ENCODE data around the gene SH3BP4.

SH3BP4 gene

GRCh38 chr2:234985608-234986245, 33.9 kb downstream of the SH3BP4 start:
- DNase-seq (ENCODE audit: low read depth), result no peak

GRCh38 chr2:234986390-234986789, 34.6 kb downstream of the SH3BP4 start:
- no peak for DNase-seq (ENCODE audit: low read depth)

GRCh38 chr2:234986876-234987720, 35.3 kb downstream of the SH3BP4 start:
- DNase-seq (ENCODE audit: low read depth), result no peak

- DNase-seq (ENCODE audit: low read depth), result no peak
Observed at GRCh38 chr2:234987754-234988153, 35.9 kb downstream of the SH3BP4 start.

- DNase-seq (ENCODE audit: low read depth), result no peak
Observed at GRCh38 chr2:234988491-234988890, 36.7 kb downstream of the SH3BP4 start.

GRCh38 chr2:234989183-234989701, 37.4 kb downstream of the SH3BP4 start:
- DNase-seq (ENCODE audit: low read depth), result no peak

GRCh38 chr2:234990300-234990699, 38.5 kb downstream of the SH3BP4 start:
- DNase-seq (ENCODE audit: low read depth), result no peak

- DNase-seq (ENCODE audit: low read depth), result no peak
Observed at GRCh38 chr2:234991290-234991689, 39.5 kb downstream of the SH3BP4 start.

GRCh38 chr2:234991793-234992192, 40.0 kb downstream of the SH3BP4 start:
- DNase-seq (ENCODE audit: low read depth), result no peak

- DNase-seq (ENCODE audit: low read depth), result no peak
Observed at GRCh38 chr2:234992196-234992595, 40.4 kb downstream of the SH3BP4 start.

- DNase-seq (ENCODE audit: low read depth), result no peak
Observed at GRCh38 chr2:234992624-234993349, 41.0 kb downstream of the SH3BP4 start.

GRCh38 chr2:234993541-234993981, 41.7 kb downstream of the SH3BP4 start:
- no peak for DNase-seq (ENCODE audit: low read depth)

- DNase-seq (ENCODE audit: low read depth), result no peak
Observed at GRCh38 chr2:234994438-234995321, 42.9 kb downstream of the SH3BP4 start.

GRCh38 chr2:234995332-234996068, 43.7 kb downstream of the SH3BP4 start:
- DNase-seq (ENCODE audit: low read depth), result no peak

- DNase-seq (ENCODE audit: low read depth), result no peak
Observed at GRCh38 chr2:234996069-234996940, 44.5 kb downstream of the SH3BP4 start.

- no peak for DNase-seq (ENCODE audit: low read depth)
Observed at GRCh38 chr2:234996941-234997270, 45.1 kb downstream of the SH3BP4 start.

GRCh38 chr2:234997389-234997788, 45.6 kb downstream of the SH3BP4 start:
- DNase-seq (ENCODE audit: low read depth), result no peak

GRCh38 chr2:234998404-234999211, 46.8 kb downstream of the SH3BP4 start:
- DNase-seq (ENCODE audit: low read depth), result no peak
